HCT116 (cell line): ENCODE data around the gene USP15.
"Not testable (repeated sequence)": the region's sequence is repeated elsewhere in the genome, so short reads cannot be mapped to it uniquely, and the experiment has no call there.

Source experiments
- CBX3 ChIP-seq: IDR thresholded peaks from 2 replicates; pipeline ENCODE4 v1.6.1; 2012; ENCODE audit warnings: low read depth
- CTCF ChIP-seq, 3 experiments: fragments of 200-600 bp in 1 of 3; sonication (generic) in 1 of 3; IDR thresholded peaks in 2 of 3; conservative IDR thresholded peaks in 1 of 3; 2 replicates each; pipeline ENCODE4 v1.5.1; 2012 to 2017; ENCODE audit warnings: low read depth in 2 of 3, low read length in 2 of 3, antibody characterized with exemption in 1 of 3, borderline replicate concordance in 1 of 3, control low read depth in 1 of 3, mild to moderate bottlenecking in 1 of 3, mixed read lengths in 1 of 3, mixed run types in 1 of 3, moderate library complexity in 1 of 3; ENCODE audit not compliant: insufficient read depth in 1 of 3
- EZH2phosphoT487 ChIP-seq: fragments of 200-600 bp; IDR thresholded peaks from 2 replicates; pipeline ENCODE4 v1.6.1; 2018; ENCODE audit warnings: antibody characterized with exemption, borderline replicate concordance
- POLR2AphosphoS5 ChIP-seq: IDR thresholded peaks from 2 replicates; pipeline ENCODE4 v1.6.1; 2011; ENCODE audit warnings: mild to moderate bottlenecking, low read depth, low read length, moderate library complexity
- REST ChIP-seq: IDR thresholded peaks from 2 replicates; pipeline ENCODE4 v1.6.1; 2012; ENCODE audit warnings: low read depth
- SRF ChIP-seq: IDR thresholded peaks from 2 replicates; pipeline ENCODE4 v1.6.1; 2012; ENCODE audit warnings: low read depth
- TCF7L2 ChIP-seq: IDR thresholded peaks from 2 replicates; pipeline ENCODE4 v1.7.0; 2011; ENCODE audit warnings: borderline replicate concordance, inconsistent platforms; ENCODE audit not compliant: insufficient read depth, insufficient read length; ENCODE audit errors: extremely low read depth

- TF ChIP-seq CTCF (IDR thresholded peaks at IDR 0.05 in 2 of 3, conservative IDR thresholded peaks at IDR 0.05 in 1 of 3; ENCODE audit: borderline replicate concordance in 1 of 3, insufficient read depth in 1 of 3, low read depth in 2 of 3, low read length in 2 of 3); REST; SRF; EZH2phosphoT487; CBX3; POLR2AphosphoS5; TCF7L2: not testable (repeated sequence)
These were observed 105.6 kb downstream of the USP15 start for GRCh38 chr12:62365846-62366245.
